Right cardiac atrium (tissue), 5 donors: ENCODE measurements around the gene RNF222. TPM values are rescaled to one million over a fixed set of nuclear protein-coding genes. Genes with fewer than 3 reads are reported as not detected.

Source experiments
- ATAC-seq, 2 donors: fragments of 200-7000 bp; cut with Tn5 transposase; one replicate each; pipeline versions ENCODE4 v1.8.0 to v1.9.1; 2020; ENCODE audit warnings: moderate library complexity in 2 of 2, mild to moderate bottlenecking in 1 of 2
- DNase-seq, 3 donors: peaks; one replicate each; pipeline ENCODE4 v3.0.0-alpha.2; 2020
- H3K27ac ChIP-seq: one replicate; pipeline ENCODE4 v1.5.1; 2013; ENCODE audit warnings: mild to moderate bottlenecking, low read length, control low read depth, moderate library complexity
- H3K27me3 ChIP-seq: one replicate; pipeline ENCODE4 v1.6.1; 2013; ENCODE audit not compliant: control insufficient read depth, insufficient read depth
- H3K4me1 ChIP-seq: one replicate; pipeline ENCODE4 v1.6.1; 2013; ENCODE audit warnings: low read length; ENCODE audit not compliant: control insufficient read depth, insufficient read depth
- H3K4me3 ChIP-seq: one replicate; pipeline ENCODE4 v1.5.1; 2013; ENCODE audit warnings: low read length, control low read depth
- H3K9me3 ChIP-seq: one replicate; pipeline ENCODE4 v1.6.1; 2013; ENCODE audit warnings: low read length; ENCODE audit not compliant: control insufficient read depth
- WGBS: extraction: QIAGEN DNeasy Blood & Tissue Kit; methylation state at CpG from one replicate; pipeline ENCODE4 v1.1.7; 2013; 5-methylcytosine and 5-hydroxymethylcytosine counted together
- intact Hi-C, 4 donors: fragments of 100-400 bp; cut with DNase I; formaldehyde crosslinking; loops; one replicate each; pipeline versions ENCODE4 v1.11.0 to v1.14.0; 2022 to 2023
- polyA plus RNA-seq: library from polyadenylated mRNA; stranded (reverse); fragments of 200-250 nt; gene quantifications from one replicate; pipeline ENCODE4 v1.2.3, GENCODE V29; 2013
- total RNA-seq, 4 donors: library from RNA; stranded (reverse); fragmentation: NEBNext Ultra II Directional; extraction: Animal tissue kit (Norgen Biotek cat#: 25700); gene quantifications; one replicate each; pipeline ENCODE4 v1.2.1, GENCODE V29; 2021
- donor health status: healthy with polysubstance abuse.
- donor health status: DM: no; HTN: yes; CAD: no.
- donor health status: DM: no; HTN: no; CAD: no.
- donor health status: DM: no; HTN: yes; CAD: no; lungs with severe emphysema.
- donor health status: DM: yes; HTN: yes; CAD: no.

RNF222 gene
- total and polyA plus RNA-seq, 5 donors, result not detected

GRCh38 chr17:8392674-8393469, 4.8 kb downstream of the RNF222 start:
- H3K27me3 ChIP-seq, result no peaks in the 10 kb centered on the region

GRCh38 chr17:8392274-8392673, 5.4 kb downstream of the RNF222 start:
- Histone ChIP-seq H3K4me1 (no peaks in the 10 kb centered on the region), H3K4me3 (no peak overlapping the region), H3K9me3 (no peaks in the 10 kb centered on the region), H3K27me3 (no peaks in the 10 kb centered on the region), H3K27ac (no peak overlapping the region)
- DNase-seq (no peak), ATAC-seq (no peak)
- 60% methylated on average over 18 of the region's 18 CpGs for WGBS
- intact Hi-C loops, result no loop called here

More at GRCh38 chr17:8392674-8393469, 4.8 kb downstream of the RNF222 start:
- Histone ChIP-seq H3K9me3 (no peaks in the 10 kb centered on the region), H3K4me3 (no peak overlapping the region), H3K27ac (no peak overlapping the region), H3K4me1 (no peaks in the 10 kb centered on the region)
- peak; percentile 35 to 37 for ATAC-seq
- DNase-seq, result no peak
- 87% methylated on average over 46 of the region's 46 CpGs for WGBS
- intact Hi-C loops, result no loop called here

- intact Hi-C loops, result no loop called here
- Histone ChIP-seq H3K4me1 (no peaks in the 10 kb centered on the region), H3K9me3 (no peaks in the 10 kb centered on the region), H3K27ac (no peak overlapping the region), H3K4me3 (no peak overlapping the region), H3K27me3 (no peaks in the 10 kb centered on the region)
- ATAC-seq (no peak), DNase-seq (peak in 1 of 3 donors; percentile 13)
- WGBS, result 44% methylated on average over 9 of the region's 9 CpGs
Measured at GRCh38 chr17:8391711-8392110, 5.9 kb downstream of the RNF222 start.

- Histone ChIP-seq H3K27me3 (no peaks in the 10 kb centered on the region), H3K4me3 (no peak overlapping the region), H3K4me1 (peaks cover 3% of the 10 kb centered on the region), H3K27ac (no peak overlapping the region), H3K9me3 (no peaks in the 10 kb centered on the region)
- ATAC-seq (no peak), DNase-seq (no peak)
- intact Hi-C loops, result no loop called here
- WGBS, result 93% methylated on average over 7 of the region's 7 CpGs
Measured at GRCh38 chr17:8387914-8388651, 9.5 kb downstream of the RNF222 start.

- Histone ChIP-seq H3K4me1 (peaks cover 3% of the 10 kb centered on the region), H3K9me3 (no peaks in the 10 kb centered on the region), H3K4me3 (no peak overlapping the region), H3K27me3 (no peaks in the 10 kb centered on the region), H3K27ac (no peak overlapping the region)
- WGBS, result 54% methylated on average over 6 of the region's 6 CpGs
- ATAC-seq (no peak), DNase-seq (peak in 1 of 3 donors; percentile 16)
- intact Hi-C loops, result no loop called here
Measured at GRCh38 chr17:8386841-8387240, 10.8 kb downstream of the RNF222 start.

- Histone ChIP-seq H3K27ac (no peak overlapping the region), H3K9me3 (no peaks in the 10 kb centered on the region), H3K4me1 (peaks cover 6% of the 10 kb centered on the region), H3K27me3 (no peaks in the 10 kb centered on the region), H3K4me3 (no peak overlapping the region)
- WGBS, result 63% methylated on average over 12 of the region's 12 CpGs
- ATAC-seq, result no peak
- intact Hi-C loops, result no loop called here
- no peak for DNase-seq
Measured at GRCh38 chr17:8384801-8385378, 12.7 kb downstream of the RNF222 start.

GRCh38 chr17:8383143-8383822, 14.3 kb downstream of the RNF222 start, which contains the start of gene RPL26:
RPL26 (minus strand) TSS chr17:8383193; CDS start chr17:8382310, 883 bp downstream.
- under 1% methylated on average over 55 of the region's 55 CpGs for WGBS
- ATAC-seq, result peak; percentile 94 to 96
- Histone ChIP-seq H3K9me3 (no peaks in the 10 kb centered on the region), H3K4me1 (peaks cover 6% of the 10 kb centered on the region), H3K4me3 (peak within 1 kb of the TSS; percentile 47), H3K27me3 (no peaks in the 10 kb centered on the region), H3K27ac (peak within 1 kb of the TSS; percentile 73)
- peak; percentile 95 to 98 (median 97) for DNase-seq
- intact Hi-C loops, result no loop called here

DNA sequence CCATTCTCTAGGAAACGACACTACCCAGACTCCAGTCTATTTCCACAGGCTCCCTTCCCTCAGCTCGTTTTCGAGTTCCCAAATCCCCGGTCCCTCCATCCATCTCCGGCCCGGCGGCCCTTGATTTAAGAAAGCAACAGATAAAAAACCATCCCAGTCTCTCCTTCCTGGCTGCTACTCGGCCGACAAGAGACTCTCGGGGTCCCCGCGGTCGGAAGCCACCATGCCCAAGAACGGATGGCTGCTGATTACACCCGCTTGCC, 14.8 kb downstream of the RNF222 start:
- DNase-seq, result no peak
- Histone ChIP-seq H3K9me3 (no peaks in the 10 kb centered on the region), H3K4me1 (peaks cover 6% of the 10 kb centered on the region), H3K27ac (peak overlapping the region; percentile 38), H3K27me3 (no peaks in the 10 kb centered on the region), H3K4me3 (peak overlapping the region; percentile 47)
- intact Hi-C loops, result no loop called here
- WGBS, result under 1% methylated on average over 15 of the region's 15 CpGs
- ATAC-seq, result peak; percentile 2 to 5

GRCh38 chr17:8382052-8382879, 15.4 kb downstream of the RNF222 start:
- peaks cover 6% of the 10 kb centered on the region for H3K4me1 ChIP-seq
- intact Hi-C loops, result no loop called here
- ATAC-seq (no peak), DNase-seq (no peak)
- WGBS, result 19% methylated on average over 27 of the region's 27 CpGs
- H3K9me3 ChIP-seq, result no peaks in the 10 kb centered on the region
- H3K27me3 ChIP-seq, result no peaks in the 10 kb centered on the region
- H3K4me3 ChIP-seq, result peak overlapping the region; percentile 47
- H3K27ac ChIP-seq, result peak overlapping the region; percentile 38

DNA sequence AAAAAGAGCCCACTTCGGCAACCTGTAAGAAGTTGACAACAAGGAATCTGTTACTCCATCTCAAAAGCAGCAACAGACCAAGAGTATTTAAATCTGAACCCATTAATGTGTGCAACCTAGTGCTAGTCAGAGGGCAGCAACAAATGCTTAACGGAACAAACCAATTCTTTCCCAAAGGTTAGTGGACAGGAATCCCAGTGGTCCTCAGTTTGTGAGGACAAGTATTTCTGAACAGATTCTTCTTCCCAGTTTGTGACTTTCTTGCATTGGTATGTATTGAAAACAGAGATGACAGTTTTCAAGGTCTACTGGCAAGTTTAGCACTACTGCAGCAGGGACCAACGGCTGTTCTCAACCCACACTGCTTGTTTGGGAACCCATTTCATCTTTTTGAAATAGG, 17.6 kb downstream of the RNF222 start:
- Histone ChIP-seq H3K4me1 (peaks cover 8% of the 10 kb centered on the region), H3K27ac (no peak overlapping the region), H3K4me3 (no peak overlapping the region), H3K9me3 (no peaks in the 10 kb centered on the region), H3K27me3 (no peaks in the 10 kb centered on the region)
- ATAC-seq (no peak), DNase-seq (no peak)
- 53% methylated on average over 3 of the region's 3 CpGs for WGBS
- intact Hi-C loops, result no loop called here
